GM12878 (cell line): ENCODE results near the gene HDAC3.

Experiments used
- BRCA1 ChIP-seq: IDR thresholded peaks from 2 replicates; pipeline ENCODE4 v1.6.1; 2011; ENCODE audit warnings: low read depth, low read length, improper control_type of control experiment
- CTCF ChIP-seq, 3 experiments: IDR thresholded peaks in 2 of 3; conservative IDR thresholded peaks in 1 of 3; 2 replicates each; pipeline ENCODE4 v1.5.1; 2011; ENCODE audit warnings: low read depth in 3 of 3, low read length in 3 of 3, mild to moderate bottlenecking in 3 of 3, control low read depth in 2 of 3, moderate library complexity in 2 of 3, inconsistent platforms in 1 of 3, mixed read lengths in 1 of 3; ENCODE audit not compliant: control insufficient read depth in 2 of 3, insufficient read depth in 1 of 3; ENCODE audit errors: extremely low read depth in 1 of 3
- CUX1 ChIP-seq: IDR thresholded peaks from 2 replicates; pipeline ENCODE4 v1.6.1; 2012; ENCODE audit warnings: improper control_type of control experiment, low read depth, low read length; ENCODE audit not compliant: insufficient replicate concordance
- EGR1 ChIP-seq, 2 experiments: IDR thresholded peaks; 1 replicate in 1 of 2; 2 replicates in 1 of 2; pipeline ENCODE4 v1.6.1; 2011 to 2012; ENCODE audit warnings: low read depth in 2 of 2, low read length in 2 of 2, borderline replicate concordance in 1 of 2, mild to moderate bottlenecking in 1 of 2, moderate library complexity in 1 of 2
- ESRRA ChIP-seq: IDR thresholded peaks from 2 replicates; pipeline ENCODE4 v1.6.1; 2012; ENCODE audit warnings: mild to moderate bottlenecking, low read length, improper control_type of control experiment
- FOXK2 ChIP-seq: fragments of 450-650 bp; IDR thresholded peaks from 2 replicates; pipeline ENCODE4 v1.6.1; 2017; ENCODE audit warnings: mild to moderate bottlenecking, moderate library complexity
- HSF1 ChIP-seq: fragments of 150-350 bp; IDR thresholded peaks from 2 replicates; pipeline ENCODE4 v1.6.1; 2014; ENCODE audit warnings: mild to moderate bottlenecking, low read depth, low read length
- IRF5 ChIP-seq: fragments of 450-650 bp; IDR thresholded peaks from 2 replicates; pipeline ENCODE4 v1.6.1; 2017; ENCODE audit warnings: borderline replicate concordance
- SUPT20H ChIP-seq: IDR thresholded peaks from 2 replicates; pipeline ENCODE4 v1.6.1; 2011; ENCODE audit warnings: low read depth, mild to moderate bottlenecking, low read length, moderate library complexity, borderline replicate concordance; ENCODE audit not compliant: control insufficient read depth
- ZBTB4 ChIP-seq: fragments of 450-650 bp; formaldehyde crosslinking; IDR thresholded peaks from 2 replicates; pipeline ENCODE4 v1.4.0; 2022; ENCODE audit warnings: mild to moderate bottlenecking, moderate library complexity

- TF ChIP-seq HSF1 (no peak), IRF5 (no peak), CTCF (IDR thresholded peaks at IDR 0.05 in 2 of 3, conservative IDR thresholded peaks at IDR 0.05 in 1 of 3; ENCODE audit: control insufficient read depth in 2 of 3, extremely low read depth in 1 of 3, insufficient read depth in 1 of 3, low read depth in 3 of 3, low read length in 3 of 3) (no peak), BRCA1 (no peak), EGR1 (IDR thresholded peaks at IDR 0.05; ENCODE audit: borderline replicate concordance in 1 of 2, low read depth in 2 of 2, low read length in 2 of 2) (no peak), ESRRA (no peak), SUPT20H (no peak), ZBTB4 (CRISPR knock-in tag) (no peak), CUX1 (no peak), FOXK2 (no peak)
Observed at GRCh38 chr5:141603923-141604717, 32.5 kb downstream of the HDAC3 start.
